HepG2 (cell line): ENCODE measurements around the gene WAS. TPM values are rescaled to one million over a fixed set of nuclear protein-coding genes. Genes with fewer than 3 reads are reported as not detected.

ENCODE experiments used
- CAMTA2 ChIP-seq: sonication (generic); formaldehyde crosslinking; IDR thresholded peaks from 2 replicates; pipeline ENCODE4 v1.4.0; 2020; ENCODE audit warnings: mild to moderate bottlenecking, missing genetic modification reagents, borderline replicate concordance
- CHCHD3 ChIP-seq: sonication (generic); formaldehyde crosslinking; IDR thresholded peaks from 2 replicates; pipeline ENCODE4 v1.8.0; 2022; ENCODE audit warnings: mild to moderate bottlenecking, missing genetic modification reagents, moderate library complexity
- ERF ChIP-seq: IDR thresholded peaks from 2 replicates; pipeline ENCODE4 v1.6.1; 2018; ENCODE audit warnings: missing biosample characterization, missing genetic modification reagents
- FOSL1 ChIP-seq: sonication (generic); formaldehyde crosslinking; IDR thresholded peaks from 2 replicates; pipeline ENCODE4 v1.9.0; 2021; ENCODE audit warnings: missing genetic modification reagents, borderline replicate concordance
- GABPB1 ChIP-seq: IDR thresholded peaks from 2 replicates; pipeline ENCODE4 v1.6.1; 2016; ENCODE audit warnings: mild to moderate bottlenecking, missing genetic modification reagents, moderate library complexity, missing compliant biosample characterization
- GATA4 ChIP-seq: sonication (generic); IDR thresholded peaks from 2 replicates; pipeline ENCODE4 v1.6.1; 2016; ENCODE audit warnings: antibody characterized with exemption, low read depth, borderline replicate concordance
- GFI1 ChIP-seq: sonication (generic); formaldehyde crosslinking; IDR thresholded peaks from 2 replicates; pipeline ENCODE4 v1.5.0; 2020; ENCODE audit warnings: missing genetic modification reagents, mild to moderate bottlenecking, borderline replicate concordance
- GPN1 ChIP-seq: sonication (generic); formaldehyde crosslinking; IDR thresholded peaks from 2 replicates; pipeline ENCODE4 v1.5.1; 2020; ENCODE audit warnings: missing genetic modification reagents, borderline replicate concordance
- NCOR1 ChIP-seq: fragments of 200-600 bp; sonication (generic); IDR thresholded peaks from 2 replicates; pipeline ENCODE4 v1.7.0; 2017; ENCODE audit warnings: antibody characterized with exemption, low read length, borderline replicate concordance
- NFATC3 ChIP-seq: sonication (generic); formaldehyde crosslinking; IDR thresholded peaks from 2 replicates; pipeline ENCODE4 v1.5.1; 2020; ENCODE audit warnings: mild to moderate bottlenecking, missing genetic modification reagents
- NFKBIZ ChIP-seq: IDR thresholded peaks from 2 replicates; pipeline ENCODE4 v1.6.1; 2018; ENCODE audit warnings: missing genetic modification reagents, missing compliant biosample characterization
- PHF21A ChIP-seq: sonication (generic); formaldehyde crosslinking; IDR thresholded peaks from 2 replicates; pipeline ENCODE4 v1.5.0; 2020; ENCODE audit warnings: mild to moderate bottlenecking, missing genetic modification reagents
- POLR2AphosphoS2 ChIP-seq: IDR thresholded peaks from 2 replicates; pipeline ENCODE4 v1.6.1; 2011; ENCODE audit warnings: low read depth, low read length, improper control_type of control experiment
- ZMYM4 ChIP-seq: sonication (generic); formaldehyde crosslinking; IDR thresholded peaks from 2 replicates; pipeline ENCODE4 v1.8.1; 2023; ENCODE audit warnings: mild to moderate bottlenecking, missing genetic modification reagents
- ZNF253 ChIP-seq: sonication (generic); formaldehyde crosslinking; IDR thresholded peaks from 2 replicates; pipeline ENCODE4 v1.8.0; 2022; ENCODE audit warnings: mild to moderate bottlenecking, missing genetic modification reagents, borderline replicate concordance
- ZNF260 ChIP-seq: sonication (generic); formaldehyde crosslinking; IDR thresholded peaks from 2 replicates; pipeline ENCODE4 v1.4.0; 2020; ENCODE audit warnings: missing genetic modification reagents, low read depth, mild to moderate bottlenecking, borderline replicate concordance
- ZNF350 ChIP-seq: sonication (generic); formaldehyde crosslinking; IDR thresholded peaks from 2 replicates; pipeline ENCODE4 v1.4.0; 2020; ENCODE audit warnings: mild to moderate bottlenecking, low read depth, missing genetic modification reagents, borderline replicate concordance
- ZNF431 ChIP-seq: sonication (generic); formaldehyde crosslinking; IDR thresholded peaks from 2 replicates; pipeline ENCODE4 v1.9.0; 2022; ENCODE audit warnings: missing genetic modification reagents, low read depth, mild to moderate bottlenecking, borderline replicate concordance
- ZNF567 ChIP-seq: sonication (generic); formaldehyde crosslinking; IDR thresholded peaks from 2 replicates; pipeline ENCODE4 v1.8.1; 2023; ENCODE audit warnings: mild to moderate bottlenecking, missing genetic modification reagents, borderline replicate concordance
- ZNF660 ChIP-seq: sonication (generic); formaldehyde crosslinking; IDR thresholded peaks from 2 replicates; pipeline ENCODE4 v1.5.1; 2020; ENCODE audit warnings: mild to moderate bottlenecking, low read depth, missing genetic modification reagents, borderline replicate concordance
- ZSCAN29 ChIP-seq: sonication (generic); formaldehyde crosslinking; conservative IDR thresholded peaks from 2 replicates; pipeline ENCODE4 v1.4.0; 2020; ENCODE audit warnings: mild to moderate bottlenecking, missing genetic modification reagents
- ZSCAN31 ChIP-seq: sonication (generic); formaldehyde crosslinking; IDR thresholded peaks from 2 replicates; pipeline ENCODE4 v1.5.0; 2020; ENCODE audit warnings: low read depth, mild to moderate bottlenecking, missing genetic modification reagents
- polyA plus RNA-seq, 8 experiments: library from polyadenylated mRNA; depleted of rRNA in 3 of 8; stranded (reverse) in 7 of 8; unstranded in 1 of 8; fragments of >200 nt; fragmentation: Illumina TruSeq in 4 of 8; extraction: Trizol in 4 of 8; gene quantifications; 2 replicates each; pipeline versions ENCODE4 v1.2.1 to v1.2.3, GENCODE V29; 2011 to 2016; ENCODE audit warnings: low read depth in 4 of 8, missing spikeins in 1 of 8, mixed read lengths in 1 of 8; ENCODE audit not compliant: insufficient read depth in 1 of 8
- total RNA-seq, 5 experiments: library from RNA; depleted of rRNA; stranded (reverse); fragments of >200 nt; fragmentation: Illumina TruSeq; extraction: Trizol; gene quantifications; 2 replicates each; pipeline ENCODE4 v1.2.3, GENCODE V29; 2016; ENCODE audit warnings: low read depth in 1 of 5
- TF ChIP-seq, protein P1 (sequence below): sonication (generic); formaldehyde crosslinking; IDR thresholded peaks from 2 replicates; pipeline ENCODE4 v1.4.0; 2020; ENCODE audit warnings: mild to moderate bottlenecking, missing genetic modification reagents
- TF ChIP-seq, protein P2 (sequence below): sonication (generic); formaldehyde crosslinking; IDR thresholded peaks from 2 replicates; pipeline ENCODE4 v1.8.0; 2022; ENCODE audit warnings: mild to moderate bottlenecking, missing genetic modification reagents; ENCODE audit not compliant: insufficient replicate concordance

WAS gene
- total and polyA plus RNA-seq, 2 of the 13 experiments (the other 11 are each of a cell fraction or from before 2014, with no cell fraction given): 0.11 TPM; not detected in 1

GRCh38 chrX:48676106-48676892, 7.3 kb upstream of the WAS start (continued):
- TF ChIP-seq GFI1 (CRISPR knock-in tag) (peak; percentile 5; the same call in 1 of the 2 replicates), POLR2AphosphoS2 (no peak), GABPB1 (CRISPR knock-in tag) (peak; percentile 86), PHF21A (CRISPR knock-in tag) (peak; percentile 76), ZSCAN29 (CRISPR knock-in tag) (no peak), ZNF350 (CRISPR knock-in tag) (0 out of 2 replicates have a peak, but pooled peaks have one; percentile 6), ZNF431 (CRISPR knock-in tag) (no peak), ZNF567 (CRISPR knock-in tag) (no peak), ZNF660 (no peak), NFKBIZ (no peak), ZNF253 (CRISPR knock-in tag) (no peak), ZMYM4 (CRISPR knock-in tag) (peak; percentile 66), NCOR1 (0 out of 2 replicates have a peak, but pooled peaks have one; percentile 23), CAMTA2 (CRISPR knock-in tag) (0 out of 2 replicates have a peak, but pooled peaks have one; percentile 52), NFATC3 (no peak), CHCHD3 (CRISPR knock-in tag) (no peak), ERF (CRISPR knock-in tag) (no peak), GATA4 (no peak; the same call in 1 of the 2 replicates), FOSL1 (CRISPR knock-in tag) (no peak), ZSCAN31 (CRISPR knock-in tag) (peak; percentile 52; the same call in 1 of the 2 replicates), GPN1 (CRISPR knock-in tag) (no peak), ZNF260 (CRISPR knock-in tag) (no peak)
- TF ChIP-seq, protein P1, sequence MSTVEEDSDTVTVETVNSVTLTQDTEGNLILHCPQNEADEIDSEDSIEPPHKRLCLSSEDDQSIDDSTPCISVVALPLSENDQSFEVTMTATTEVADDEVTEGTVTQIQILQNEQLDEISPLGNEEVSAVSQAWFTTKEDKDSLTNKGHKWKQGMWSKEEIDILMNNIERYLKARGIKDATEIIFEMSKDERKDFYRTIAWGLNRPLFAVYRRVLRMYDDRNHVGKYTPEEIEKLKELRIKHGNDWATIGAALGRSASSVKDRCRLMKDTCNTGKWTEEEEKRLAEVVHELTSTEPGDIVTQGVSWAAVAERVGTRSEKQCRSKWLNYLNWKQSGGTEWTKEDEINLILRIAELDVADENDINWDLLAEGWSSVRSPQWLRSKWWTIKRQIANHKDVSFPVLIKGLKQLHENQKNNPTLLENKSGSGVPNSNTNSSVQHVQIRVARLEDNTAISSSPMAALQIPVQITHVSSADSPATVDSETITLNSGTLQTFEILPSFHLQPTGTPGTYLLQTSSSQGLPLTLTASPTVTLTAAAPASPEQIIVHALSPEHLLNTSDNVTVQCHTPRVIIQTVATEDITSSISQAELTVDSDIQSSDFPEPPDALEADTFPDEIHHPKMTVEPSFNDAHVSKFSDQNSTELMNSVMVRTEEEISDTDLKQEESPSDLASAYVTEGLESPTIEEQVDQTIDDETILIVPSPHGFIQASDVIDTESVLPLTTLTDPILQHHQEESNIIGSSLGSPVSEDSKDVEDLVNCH (CRISPR knock-in tag): 0 out of 2 replicates have a peak, but pooled peaks have one; percentile 36
- TF ChIP-seq, protein P2, sequence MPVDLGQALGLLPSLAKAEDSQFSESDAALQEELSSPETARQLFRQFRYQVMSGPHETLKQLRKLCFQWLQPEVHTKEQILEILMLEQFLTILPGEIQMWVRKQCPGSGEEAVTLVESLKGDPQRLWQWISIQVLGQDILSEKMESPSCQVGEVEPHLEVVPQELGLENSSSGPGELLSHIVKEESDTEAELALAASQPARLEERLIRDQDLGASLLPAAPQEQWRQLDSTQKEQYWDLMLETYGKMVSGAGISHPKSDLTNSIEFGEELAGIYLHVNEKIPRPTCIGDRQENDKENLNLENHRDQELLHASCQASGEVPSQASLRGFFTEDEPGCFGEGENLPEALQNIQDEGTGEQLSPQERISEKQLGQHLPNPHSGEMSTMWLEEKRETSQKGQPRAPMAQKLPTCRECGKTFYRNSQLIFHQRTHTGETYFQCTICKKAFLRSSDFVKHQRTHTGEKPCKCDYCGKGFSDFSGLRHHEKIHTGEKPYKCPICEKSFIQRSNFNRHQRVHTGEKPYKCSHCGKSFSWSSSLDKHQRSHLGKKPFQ (CRISPR knock-in tag): peak; percentile 8
